HG03460 (cell line): ENCODE results near the gene SCAND1.

ENCODE experiments used
- ATAC-seq: cut with Tn5 transposase; IDR thresholded peaks from one replicate; pipeline ENCODE4 v1.9.1; 2021; ENCODE audit not compliant: unreplicated experiment

Gene SCAND1

DNA sequence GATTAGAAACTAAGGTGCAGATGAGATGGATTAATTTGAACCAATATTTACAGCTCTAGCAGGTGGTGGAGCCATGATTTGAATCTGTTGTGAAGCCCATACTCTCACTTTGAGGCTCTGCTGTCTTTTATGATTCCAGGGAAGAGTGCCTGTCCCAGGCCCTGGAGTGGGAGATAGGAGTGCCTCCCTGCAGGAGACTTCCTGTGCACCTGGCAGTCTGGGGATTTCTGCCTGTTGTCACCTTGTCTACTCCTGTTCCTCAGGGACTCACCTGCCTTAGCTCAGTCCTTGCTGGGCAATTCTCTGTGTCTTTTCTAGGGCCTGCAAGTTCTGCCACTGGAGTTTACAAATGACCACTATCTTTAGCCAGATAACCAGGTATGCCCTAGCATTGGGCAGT is 46.3 kb downstream of the SCAND1 start:
- ATAC-seq, result no peak

DNA sequence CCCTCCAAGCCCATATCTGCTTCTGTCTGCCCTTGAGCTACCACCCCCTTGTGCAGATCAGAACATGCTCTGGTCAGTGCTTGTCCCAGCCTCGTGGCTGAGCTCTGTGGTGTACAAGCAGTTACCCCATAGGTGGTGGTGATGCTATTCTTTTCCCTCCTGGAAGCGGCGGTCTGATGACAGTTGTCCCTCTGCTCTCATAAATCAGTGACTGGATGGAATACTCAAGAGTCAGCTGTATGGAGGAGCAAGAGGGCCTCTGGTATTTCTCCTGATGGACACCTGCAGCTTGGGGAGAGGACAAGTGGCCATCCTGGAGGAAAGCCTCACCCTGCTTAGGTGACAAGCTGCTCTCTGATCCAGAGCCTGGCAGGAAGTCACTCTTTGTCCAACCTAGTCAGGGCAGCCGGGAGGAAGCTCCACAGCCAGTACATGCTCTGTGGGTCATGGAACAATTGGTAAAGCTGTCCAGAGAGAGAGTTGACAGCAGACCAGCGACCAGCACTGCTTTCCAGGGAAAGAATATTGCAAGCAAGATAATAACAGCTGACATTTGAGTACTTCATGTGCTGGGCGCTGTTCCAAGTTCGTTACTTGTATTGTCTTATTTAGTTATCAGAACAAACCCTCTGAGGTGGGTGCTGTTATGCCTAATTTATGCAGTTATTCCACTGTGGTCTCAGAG is 47.1 kb downstream of the SCAND1 start:
- ATAC-seq, result no peak

DNA sequence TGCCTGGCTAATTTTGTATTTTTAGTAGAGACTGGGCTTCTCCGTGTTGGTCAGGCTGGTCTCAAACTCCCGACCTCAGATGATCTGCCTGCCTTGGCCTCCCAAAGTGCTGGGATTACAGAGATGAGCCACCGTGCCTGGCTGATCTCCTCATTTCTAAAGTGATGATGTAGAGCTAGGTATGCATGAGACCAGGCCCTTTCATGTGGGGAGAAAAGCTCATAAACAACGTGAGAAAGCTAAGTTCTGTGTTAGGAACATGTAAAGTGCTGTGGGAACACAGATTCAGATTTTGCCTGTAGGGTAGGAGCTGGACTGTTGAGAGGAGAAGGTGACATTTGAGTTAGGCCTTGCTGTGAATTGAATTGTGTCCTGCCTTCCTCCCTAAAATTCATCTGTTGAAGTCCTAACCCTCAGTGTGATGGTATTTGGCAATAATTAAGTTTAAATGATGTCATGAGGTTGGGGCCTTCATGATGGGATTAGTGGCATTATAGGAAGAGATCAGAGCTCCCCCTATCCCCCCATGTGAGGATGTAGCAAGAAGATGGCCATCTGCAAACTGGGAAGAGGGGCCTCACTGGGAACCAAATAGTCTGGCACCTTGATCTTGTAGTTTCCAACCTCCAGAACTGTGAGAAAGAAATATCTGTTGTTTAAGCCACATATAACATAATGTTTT is 49.2 kb downstream of the SCAND1 start:
- ATAC-seq, result no peak

DNA sequence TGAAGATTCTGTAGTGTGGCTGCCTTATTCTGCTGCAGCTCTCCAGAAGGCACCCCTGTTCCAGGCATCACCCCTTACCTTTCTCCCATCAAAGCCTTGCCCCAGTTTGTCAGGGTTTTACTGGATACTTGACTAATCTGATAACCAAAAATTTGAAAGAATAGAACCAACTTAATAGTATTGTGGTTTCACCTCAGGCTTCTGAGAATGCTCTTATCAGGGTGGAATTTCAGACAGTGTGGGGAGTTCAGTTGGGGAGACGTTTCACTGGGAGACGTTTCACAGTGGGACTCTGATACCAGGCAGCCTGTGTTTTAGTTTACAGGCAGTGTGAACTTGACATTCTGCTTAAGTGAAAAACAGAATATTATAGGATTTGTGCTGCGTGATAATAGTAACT is 50.5 kb downstream of the SCAND1 start:
- ATAC-seq, result no peak
